Endodermal cell (in vitro differentiated cells): ENCODE results near the gene PHF21B. TPM values are rescaled to one million over a fixed set of nuclear protein-coding genes. Genes with fewer than 3 reads are reported as not detected.

Source experiments
- DNase-seq: peaks from one replicate; pipeline ENCODE4 v3.0.0-alpha.2; 2017
- H3K27ac ChIP-seq: 2 replicates; pipeline ENCODE4 v1.5.1; 2013; ENCODE audit warnings: mild to moderate bottlenecking, low read depth, low read length, moderate library complexity
- H3K27me3 ChIP-seq: 2 replicates; pipeline ENCODE4 v1.6.1; 2013; ENCODE audit warnings: mild to moderate bottlenecking, low read length, moderate library complexity; ENCODE audit not compliant: insufficient read depth, control insufficient read depth, poor library complexity, severe bottlenecking
- H3K36me3 ChIP-seq: 2 replicates; pipeline ENCODE4 v1.7.0; 2013; ENCODE audit warnings: mild to moderate bottlenecking, low read length, moderate library complexity; ENCODE audit not compliant: control insufficient read depth, insufficient read depth
- H3K4me1 ChIP-seq: one replicate; pipeline ENCODE4 v1.7.0; 2013; ENCODE audit warnings: low read length; ENCODE audit not compliant: control insufficient read depth, insufficient read depth
- H3K4me3 ChIP-seq: 2 replicates; pipeline ENCODE4 v1.5.1; 2013; ENCODE audit warnings: mild to moderate bottlenecking, low read length, moderate library complexity
- H3K9ac ChIP-seq: 2 replicates; pipeline ENCODE4 v1.6.1; 2013; ENCODE audit warnings: mild to moderate bottlenecking, low read length, moderate library complexity; ENCODE audit not compliant: poor library complexity, severe bottlenecking; ENCODE audit errors: extremely low read depth
- H3K9me3 ChIP-seq: 2 replicates; pipeline ENCODE4 v1.6.1; 2013; ENCODE audit warnings: mild to moderate bottlenecking, low read length, moderate library complexity; ENCODE audit not compliant: control insufficient read depth
- H3K27ac Mint-ChIP-seq: 2 replicates; pipeline ENCODE4 v1.8.0; 2020; ENCODE audit warnings: mixed read lengths
- H3K27me3 Mint-ChIP-seq: 2 replicates; pipeline ENCODE4 v1.8.0; 2021; ENCODE audit warnings: mild to moderate bottlenecking, mixed read lengths; ENCODE audit not compliant: insufficient read depth
- H3K36me3 Mint-ChIP-seq: 2 replicates; pipeline ENCODE4 v1.8.0; 2020; ENCODE audit warnings: low read depth, mixed read lengths
- H3K4me1 Mint-ChIP-seq: 2 replicates; pipeline ENCODE4 v1.8.0; 2020; ENCODE audit warnings: mixed read lengths
- H3K4me3 Mint-ChIP-seq: 2 replicates; pipeline ENCODE4 v1.8.0; 2020; ENCODE audit warnings: mild to moderate bottlenecking, moderate library complexity, mixed read lengths
- H3K9me3 Mint-ChIP-seq: 2 replicates; pipeline ENCODE4 v1.8.0; 2020; ENCODE audit warnings: mild to moderate bottlenecking, mixed read lengths
- WGBS, 2 experiments: methylation state at CpG; one replicate each; pipeline versions ENCODE4 v1.1.5 to v1.1.7; 2013; ENCODE audit warnings: missing lambda C conversion rate in 2 of 2, mixed read lengths in 1 of 2; ENCODE audit not compliant: insufficient coverage in 1 of 2, insufficient read length in 1 of 2; 5-methylcytosine and 5-hydroxymethylcytosine counted together
- total RNA-seq, 2 donors: library from RNA; stranded (reverse); fragmentation: NEBNext Ultra II Directional in 1 of 2; extraction: Animal tissue kit (Norgen Biotek cat#: 25700) in 1 of 2; gene quantifications; 2 replicates in 1 of 2; 3 replicates in 1 of 2; pipeline ENCODE4 v1.2.1, GENCODE V29; 2021
- TF ChIP-seq, protein P1 (sequence below): fragments of 200-600 bp; sonication (generic); conservative IDR thresholded peaks from 2 replicates; pipeline ENCODE4 v1.5.0; 2021; ENCODE audit warnings: antibody characterized with exemption, mild to moderate bottlenecking

Gene PHF21B
- total RNA-seq, 2 donors from 2014 or later = 57.5 to 69.2 TPM

DNA sequence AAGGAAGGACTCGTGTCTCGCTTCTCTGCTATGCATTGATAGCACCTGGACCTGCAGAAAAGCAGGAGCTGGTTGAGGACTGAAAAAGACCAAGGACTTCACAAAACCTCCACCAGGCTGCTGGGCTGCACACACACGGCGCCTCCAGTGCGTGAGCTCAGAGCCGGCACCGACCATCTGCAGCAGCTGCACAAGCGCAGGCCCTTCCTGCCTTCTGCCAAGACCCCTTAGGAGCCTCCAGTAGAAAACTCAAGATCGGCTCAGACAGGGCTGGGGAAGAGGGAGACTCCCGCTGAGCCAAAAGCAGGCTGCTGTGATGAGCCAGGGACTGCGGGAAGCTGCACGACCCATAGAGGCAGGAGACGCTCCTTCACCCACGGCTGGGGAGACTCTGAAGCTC lies 70.9 kb downstream of the PHF21B start:
- Mint-ChIP-seq H3K4me1 (peaks cover 24% of the 10 kb centered on the region), H3K27me3 (no peaks in the 10 kb centered on the region)
- 90 to 94% methylated on average over 9 to 14 of the region's 14 CpGs for WGBS, 2 experiments

DNA sequence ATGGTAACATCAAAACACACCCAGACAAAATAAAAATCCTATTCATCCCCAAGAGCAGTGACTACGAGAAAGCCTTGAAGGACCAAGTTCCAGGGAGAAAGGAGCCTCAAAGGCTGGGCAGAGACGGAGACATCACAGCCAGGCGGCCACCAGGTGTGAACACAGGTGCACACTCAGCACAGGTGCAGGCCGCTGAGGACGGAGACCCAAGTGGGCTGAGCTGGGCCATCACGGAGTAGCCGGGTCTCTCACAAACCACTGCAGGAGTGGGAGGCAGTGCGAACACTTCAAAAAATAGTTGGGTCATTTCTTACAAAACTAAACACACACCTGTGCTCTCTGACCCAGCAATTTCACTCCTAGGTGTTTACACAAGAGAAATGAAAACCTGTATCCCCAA lies 72.6 kb downstream of the PHF21B start:
- H3K27ac Mint-ChIP-seq = peak overlapping the region; percentile 2
- DNase-seq = no peak
- H3K27me3 Mint-ChIP-seq = no peaks in the 10 kb centered on the region
- no peak overlapping the region for H3K4me3 Mint-ChIP-seq
- H3K27ac ChIP-seq = no peak overlapping the region
- peaks cover 9% of the 10 kb centered on the region for H3K36me3 Mint-ChIP-seq
- H3K9me3 Mint-ChIP-seq = no peaks in the 10 kb centered on the region
- H3K27me3 ChIP-seq = no peaks in the 10 kb centered on the region
- H3K4me1 ChIP-seq = peaks cover 3% of the 10 kb centered on the region
- H3K4me3 ChIP-seq = no peak overlapping the region
- 95 to 97% methylated on average over 6 to 8 of the region's 8 CpGs for WGBS, 2 experiments
- H3K36me3 ChIP-seq = peaks cover 7% of the 10 kb centered on the region
- H3K4me1 Mint-ChIP-seq = peaks cover 24% of the 10 kb centered on the region
- TF ChIP-seq, protein P1, sequence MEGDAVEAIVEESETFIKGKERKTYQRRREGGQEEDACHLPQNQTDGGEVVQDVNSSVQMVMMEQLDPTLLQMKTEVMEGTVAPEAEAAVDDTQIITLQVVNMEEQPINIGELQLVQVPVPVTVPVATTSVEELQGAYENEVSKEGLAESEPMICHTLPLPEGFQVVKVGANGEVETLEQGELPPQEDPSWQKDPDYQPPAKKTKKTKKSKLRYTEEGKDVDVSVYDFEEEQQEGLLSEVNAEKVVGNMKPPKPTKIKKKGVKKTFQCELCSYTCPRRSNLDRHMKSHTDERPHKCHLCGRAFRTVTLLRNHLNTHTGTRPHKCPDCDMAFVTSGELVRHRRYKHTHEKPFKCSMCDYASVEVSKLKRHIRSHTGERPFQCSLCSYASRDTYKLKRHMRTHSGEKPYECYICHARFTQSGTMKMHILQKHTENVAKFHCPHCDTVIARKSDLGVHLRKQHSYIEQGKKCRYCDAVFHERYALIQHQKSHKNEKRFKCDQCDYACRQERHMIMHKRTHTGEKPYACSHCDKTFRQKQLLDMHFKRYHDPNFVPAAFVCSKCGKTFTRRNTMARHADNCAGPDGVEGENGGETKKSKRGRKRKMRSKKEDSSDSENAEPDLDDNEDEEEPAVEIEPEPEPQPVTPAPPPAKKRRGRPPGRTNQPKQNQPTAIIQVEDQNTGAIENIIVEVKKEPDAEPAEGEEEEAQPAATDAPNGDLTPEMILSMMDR = no peak
- no peaks in the 10 kb centered on the region for H3K9me3 ChIP-seq
- H3K9ac ChIP-seq = no peak overlapping the region

More for the DNA sequence above, 70.9 kb downstream of the PHF21B start:
- Mint-ChIP-seq H3K36me3 (peaks cover 3% of the 10 kb centered on the region), H3K9me3 (no peaks in the 10 kb centered on the region), H3K27ac (no peak overlapping the region), H3K4me3 (no peak overlapping the region)
- Histone ChIP-seq H3K27ac (no peak overlapping the region), H3K36me3 (peaks cover under 1% of the 10 kb centered on the region), H3K27me3 (no peaks in the 10 kb centered on the region), H3K4me1 (peaks cover 3% of the 10 kb centered on the region), H3K9me3 (no peaks in the 10 kb centered on the region), H3K9ac (no peak overlapping the region), H3K4me3 (no peak overlapping the region)
- no peak for DNase-seq
- TF ChIP-seq, protein P1 = no peak

DNA sequence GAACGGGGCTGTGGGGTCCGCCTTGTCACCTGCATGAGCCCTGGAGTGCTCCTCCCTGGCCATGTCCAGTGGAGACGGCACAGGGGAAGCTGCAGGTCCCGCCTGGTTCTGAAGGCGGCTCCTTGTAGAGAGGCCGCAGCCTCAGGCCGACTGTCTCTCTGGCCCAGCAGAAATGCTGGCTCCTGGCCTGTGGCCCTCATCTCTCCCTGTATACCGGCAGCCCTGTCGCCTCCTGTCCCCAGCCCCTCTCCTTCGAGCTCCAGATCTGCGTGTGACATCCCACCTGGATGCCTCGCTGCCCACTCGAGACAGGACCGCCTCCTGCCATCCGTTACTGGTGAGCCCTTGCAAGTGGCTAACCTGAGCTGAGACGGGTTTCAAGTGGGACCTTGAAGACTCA lies 73.6 kb downstream of the PHF21B start:
- Histone ChIP-seq H3K27ac (no peak overlapping the region), H3K9ac (no peak overlapping the region), H3K4me3 (no peak overlapping the region), H3K27me3 (no peaks in the 10 kb centered on the region), H3K36me3 (peaks cover 9% of the 10 kb centered on the region), H3K4me1 (no peaks in the 10 kb centered on the region), H3K9me3 (no peaks in the 10 kb centered on the region)
- DNase-seq = no peak
- H3K27me3 Mint-ChIP-seq = no peaks in the 10 kb centered on the region
- 90 to 95% methylated on average over 6 to 15 of the region's 16 CpGs for WGBS, 2 experiments
- no peak overlapping the region for H3K4me3 Mint-ChIP-seq
- H3K9me3 Mint-ChIP-seq = no peaks in the 10 kb centered on the region
- H3K36me3 Mint-ChIP-seq = peaks cover 10% of the 10 kb centered on the region
- peaks cover 18% of the 10 kb centered on the region for H3K4me1 Mint-ChIP-seq
- H3K27ac Mint-ChIP-seq = no peak overlapping the region
- TF ChIP-seq, protein P1 = no peak
